B cell (primary cell): ENCODE data around the gene SH3RF3. TPM values are rescaled to one million over a fixed set of nuclear protein-coding genes. Genes with fewer than 3 reads are reported as not detected.

ENCODE experiments used
- ATAC-seq: fragments of 200-7000 bp; cut with Tn5 transposase; one replicate; pipeline ENCODE4 v1.10.0; 2021; ENCODE audit warnings: low read depth, mild to moderate bottlenecking, moderate number of reproducible peaks, moderate library complexity
- CTCF ChIA-PET: fragments of 350-600 bp; sonication (Branson Sonifier 250); formaldehyde crosslinking; loops from one replicate; lab custom pipeline; 2021; ENCODE audit warnings: antibody characterized with exemption, inconsistent platforms; lab: Charles Lee
- POLR2A ChIA-PET: fragments of 350-600 bp; sonication (Branson Sonifier 250); formaldehyde crosslinking; loops from one replicate; lab custom pipeline; 2021; ENCODE audit warnings: antibody characterized with exemption; lab: Charles Lee
- DNase-seq: peaks from one replicate; pipeline ENCODE4 v3.0.0; 2013
- H2AFZ ChIP-seq: 2 replicates; pipeline ENCODE4 v1.6.1; 2012; ENCODE audit warnings: mild to moderate bottlenecking, low read depth, low read length; ENCODE audit not compliant: insufficient read depth, poor library complexity, severe bottlenecking
- H3K27ac ChIP-seq, 2 donors: 1 replicate in 1 of 2; 2 replicates in 1 of 2; pipeline ENCODE4 v1.5.1; 2012 to 2013; ENCODE audit warnings: low read length in 2 of 2, mild to moderate bottlenecking in 2 of 2, moderate library complexity in 1 of 2
- H3K27me3 ChIP-seq, 4 experiments: fragments of 200-600 bp in 1 of 4; sonication (generic) in 1 of 4; replicated peaks in 1 of 4; 1 replicate in 2 of 4; 2 replicates in 2 of 4; pipeline versions ENCODE4 v1.6.1 to v1.7.0; 2013 to 2016; ENCODE audit warnings: low read length in 3 of 4, mild to moderate bottlenecking in 2 of 4, mixed read lengths in 1 of 4, moderate library complexity in 1 of 4; ENCODE audit not compliant: insufficient read depth in 4 of 4, control insufficient read depth in 3 of 4; ENCODE audit errors: control extremely low read depth in 1 of 4
- H3K36me3 ChIP-seq, 2 experiments: replicated peaks in 1 of 2; 1 replicate in 1 of 2; 2 replicates in 1 of 2; pipeline versions ENCODE4 v1.6.1 to v1.7.1; 2013; ENCODE audit warnings: low read length in 1 of 2; ENCODE audit not compliant: insufficient read depth in 2 of 2, control insufficient read depth in 1 of 2; ENCODE audit errors: control extremely low read depth in 1 of 2, extremely low read depth in 1 of 2
- H3K4me1 ChIP-seq, 2 donors: fragments of 200-600 bp in 1 of 2; sonication (generic) in 1 of 2; 1 replicate in 1 of 2; 2 replicates in 1 of 2; pipeline versions ENCODE4 v1.5.1 to v1.6.1; 2013 to 2017; ENCODE audit warnings: low read length in 2 of 2; ENCODE audit not compliant: control insufficient read depth in 2 of 2, insufficient read depth in 2 of 2
- H3K4me2 ChIP-seq: replicated peaks from 2 replicates; pipeline ENCODE3; 2012; ENCODE audit warnings: mild to moderate bottlenecking, low read depth, low read length; ENCODE audit not compliant: poor library complexity, severe bottlenecking
- H3K4me3 ChIP-seq, 5 experiments: fragments of 200-600 bp in 1 of 5; sonication (generic) in 1 of 5; 1 replicate in 3 of 5; 2 replicates in 2 of 5; pipeline versions ENCODE4 v1.5.1 to v1.7.0; 2011 to 2016; ENCODE audit warnings: low read length in 4 of 5, mild to moderate bottlenecking in 4 of 5, low read depth in 2 of 5, control low read depth in 1 of 5, moderate library complexity in 1 of 5; ENCODE audit not compliant: insufficient read depth in 1 of 5; ENCODE audit errors: control extremely low read depth in 1 of 5, extremely low read depth in 1 of 5
- H3K79me2 ChIP-seq: fragments of 200-600 bp; sonication (generic); one replicate; pipeline ENCODE4 v1.6.0; 2016; ENCODE audit warnings: low read length; ENCODE audit not compliant: control insufficient read depth, insufficient read depth
- H3K9ac ChIP-seq: fragments of 200-600 bp; sonication (generic); 2 replicates; pipeline ENCODE4 v1.6.1; 2017; ENCODE audit warnings: mild to moderate bottlenecking, low read length, moderate library complexity
- H3K9me3 ChIP-seq, 3 donors: one replicate each; pipeline versions ENCODE4 v1.6.1 to v1.7.1; 2013; ENCODE audit warnings: low read length in 2 of 3; ENCODE audit not compliant: control insufficient read depth in 2 of 3, insufficient read depth in 1 of 3; ENCODE audit errors: control extremely low read depth in 1 of 3
- H4K20me1 ChIP-seq: 2 replicates; pipeline ENCODE4 v1.6.0; 2012; ENCODE audit warnings: mild to moderate bottlenecking, low read length; ENCODE audit not compliant: insufficient read depth, control insufficient read depth, poor library complexity, severe bottlenecking
- H3K27ac Mint-ChIP-seq: one replicate; pipeline ENCODE4 v1.8.0; 2021; ENCODE audit warnings: mixed read lengths
- H3K27me3 Mint-ChIP-seq: one replicate; pipeline ENCODE4 v1.8.0; 2021; ENCODE audit warnings: mixed read lengths
- H3K4me1 Mint-ChIP-seq: one replicate; pipeline ENCODE4 v1.8.0; 2021; ENCODE audit warnings: mixed read lengths
- H3K4me3 Mint-ChIP-seq: one replicate; pipeline ENCODE4 v1.8.0; 2021; ENCODE audit warnings: mixed read lengths
- H3K9me3 Mint-ChIP-seq: one replicate; pipeline ENCODE4 v1.8.0; 2022; ENCODE audit warnings: mixed read lengths; ENCODE audit not compliant: insufficient read depth
- CTCF ChIP-seq: fragments of 200-600 bp; IDR thresholded peaks from one replicate; pipeline ENCODE4 v1.8.0; 2022; ENCODE audit warnings: antibody characterized with exemption, mild to moderate bottlenecking
- EZH2 ChIP-seq: IDR thresholded peaks from 2 replicates; pipeline ENCODE4 v1.6.1; 2012; ENCODE audit warnings: borderline replicate concordance, low read depth, mild to moderate bottlenecking, moderate library complexity, low read length; ENCODE audit not compliant: insufficient read depth, poor library complexity, severe bottlenecking
- WGBS: methylation state at CpG from one replicate; pipeline ENCODE4 v1.1.5; 2013; ENCODE audit warnings: missing lambda C conversion rate; ENCODE audit not compliant: insufficient coverage; 5-methylcytosine and 5-hydroxymethylcytosine counted together
- intact Hi-C: fragments of 100-400 bp; cut with micrococcal nuclease; formaldehyde crosslinking; loops from one replicate; pipeline ENCODE4 v1.10.0; 2022
- polyA plus RNA-seq: library from polyadenylated mRNA; depleted of rRNA; stranded (reverse); fragments of >200 nt; gene quantifications from 2 replicates; pipeline ENCODE4 v1.2.3, GENCODE V29; 2012
- total RNA-seq, 2 donors: library from RNA; stranded (reverse); fragments of 120-200 nt in 1 of 2; gene quantifications; 1 replicate in 1 of 2; 2 replicates in 1 of 2; pipeline versions ENCODE4 v1.2.3 to v1.2.4, GENCODE V29; 2013 to 2022

The SH3RF3 gene
- total and polyA plus RNA-seq, 2 donors (not counting 1 experiment from before 2014, with no cell fraction given) = 0.07 to 1.2 TPM

- Histone ChIP-seq H3K4me2 (no peak overlapping the region), H3K27ac (no peak overlapping the region), H3K27me3 (no peaks in the 10 kb centered on the region), H3K79me2 (no peaks in the 10 kb centered on the region), H3K9ac (no peak overlapping the region), H3K4me3 (no peak overlapping the region), H3K36me3 (no peaks in the 10 kb centered on the region), H2AFZ (no peak overlapping the region), H3K9me3 (no peaks in the 10 kb centered on the region), H4K20me1 (no peaks in the 10 kb centered on the region), H3K4me1 (no peaks in the 10 kb centered on the region)
- intact Hi-C loops = no loop called here
- 96% methylated on average over 25 of the region's 26 CpGs for whole genome bisulfite sequencing
- ChIA-PET CTCF (interaction anchor here (1.1 to 1.4 kb wide), 2 partner anchors 9 to 15 kb away, joined by 3 read pairs; no protein-coding TSS in a partner anchor), POLR2A (no interaction called here)
- H3K4me1 Mint-ChIP-seq = no peaks in the 10 kb centered on the region
- H3K27me3 Mint-ChIP-seq = no peaks in the 10 kb centered on the region
- TF ChIP-seq CTCF (no peak), EZH2 (no peak)
- DNase-seq (no peak), ATAC-seq (no peak)
- no peaks in the 10 kb centered on the region for H3K9me3 Mint-ChIP-seq
- H3K27ac Mint-ChIP-seq = no peak overlapping the region
- H3K4me3 Mint-ChIP-seq = no peak overlapping the region
These were observed 388.3 kb downstream of the SH3RF3 start for GRCh38 chr2:109517118-109517889.

GRCh38 chr2:109519513-109519912 lies 390.5 kb downstream of the SH3RF3 start:
- Mint-ChIP-seq H3K27ac (no peak overlapping the region), H3K27me3 (no peaks in the 10 kb centered on the region), H3K9me3 (no peaks in the 10 kb centered on the region), H3K4me3 (no peak overlapping the region), H3K4me1 (no peaks in the 10 kb centered on the region)
- no peak overlapping the region for H3K4me2 ChIP-seq
- no peaks in the 10 kb centered on the region for H4K20me1 ChIP-seq
- 74% methylated on average over 3 of the region's 4 CpGs for WGBS
- intact Hi-C loops = no loop called here
- H3K9me3 ChIP-seq = no peaks in the 10 kb centered on the region
- no peaks in the 10 kb centered on the region for H3K79me2 ChIP-seq
- TF ChIP-seq EZH2 = no peak
- TF ChIP-seq CTCF = no peak
- no peak overlapping the region for H2AFZ ChIP-seq
- H3K4me3 ChIP-seq = no peak overlapping the region
- DNase-seq (no peak), ATAC-seq (no peak)
- H3K4me1 ChIP-seq = no peaks in the 10 kb centered on the region
- CTCF ChIA-PET = no interaction called here
- H3K27ac ChIP-seq = no peak overlapping the region
- H3K9ac ChIP-seq = no peak overlapping the region
- POLR2A ChIA-PET = no interaction called here
- H3K27me3 ChIP-seq = no peaks in the 10 kb centered on the region
- H3K36me3 ChIP-seq = no peaks in the 10 kb centered on the region
